CD4-positive, CD25-positive, alpha-beta regulatory T cell (primary cell): Measurements from ENCODE around the gene ERC1. TPM values are rescaled to one million over a fixed set of nuclear protein-coding genes. Genes with fewer than 3 reads are reported as not detected.

Experiments
- ATAC-seq, 2 donors: fragments of 150-1000 bp; cut with Tn5 transposase; one replicate each; pipeline ENCODE4 v1.10.0; 2021; ENCODE audit warnings: low read depth in 2 of 2, moderate number of reproducible peaks in 2 of 2, moderate library complexity in 1 of 2
- DNase-seq, 3 donors: peaks; one replicate each; pipeline versions ENCODE4 v3.0.0 to v3.0.0-alpha.2; 2012 to 2022; ENCODE audit warnings: mixed read lengths in 1 of 3
- H3K27ac ChIP-seq: one replicate; pipeline ENCODE4 v1.7.0; 2013; ENCODE audit warnings: mild to moderate bottlenecking, low read length; ENCODE audit not compliant: insufficient read depth, poor library complexity, severe bottlenecking
- H3K27me3 ChIP-seq: one replicate; pipeline ENCODE4 v1.7.0; 2013; ENCODE audit warnings: low read length; ENCODE audit not compliant: control insufficient read depth, insufficient read depth
- H3K36me3 ChIP-seq: one replicate; pipeline ENCODE4 v1.7.0; 2013; ENCODE audit warnings: mild to moderate bottlenecking, low read length, moderate library complexity; ENCODE audit not compliant: control insufficient read depth, insufficient read depth
- H3K4me1 ChIP-seq: 2 replicates; pipeline ENCODE4 v1.7.0; 2013; ENCODE audit warnings: mild to moderate bottlenecking, low read length; ENCODE audit not compliant: insufficient read depth, control insufficient read depth, poor library complexity, severe bottlenecking
- H3K4me3 ChIP-seq: one replicate; pipeline ENCODE4 v1.7.0; 2013; ENCODE audit warnings: low read depth, mild to moderate bottlenecking, low read length, moderate library complexity
- H3K9me3 ChIP-seq, 2 experiments: 1 replicate in 1 of 2; 2 replicates in 1 of 2; pipeline ENCODE4 v1.7.0; 2013; ENCODE audit warnings: low read length in 2 of 2, mild to moderate bottlenecking in 1 of 2, moderate library complexity in 1 of 2; ENCODE audit not compliant: control insufficient read depth in 2 of 2
- H3K27ac Mint-ChIP-seq, 3 donors: one replicate each; pipeline ENCODE4 v1.8.0; 2020 to 2022; ENCODE audit warnings: mild to moderate bottlenecking in 3 of 3, mixed read lengths in 3 of 3, moderate library complexity in 2 of 3
- H3K27me3 Mint-ChIP-seq: one replicate; pipeline ENCODE4 v1.8.0; 2022; ENCODE audit warnings: mild to moderate bottlenecking, mixed read lengths
- H3K36me3 Mint-ChIP-seq: one replicate; pipeline ENCODE4 v1.8.0; 2020; ENCODE audit warnings: mixed read lengths
- H3K4me1 Mint-ChIP-seq, 4 donors: one replicate each; pipeline ENCODE4 v1.8.0; 2020 to 2022; ENCODE audit warnings: mixed read lengths in 4 of 4, mild to moderate bottlenecking in 1 of 4
- H3K4me3 Mint-ChIP-seq, 4 donors: one replicate each; pipeline ENCODE4 v1.8.0; 2020 to 2022; ENCODE audit warnings: mild to moderate bottlenecking in 4 of 4, mixed read lengths in 4 of 4, moderate library complexity in 3 of 4
- H3K9me3 Mint-ChIP-seq, 7 donors: one replicate each; pipeline ENCODE4 v1.8.0; 2020 to 2022; ENCODE audit warnings: mixed read lengths in 7 of 7, mild to moderate bottlenecking in 3 of 7, moderate library complexity in 2 of 7
- polyA plus RNA-seq, 4 donors: library from polyadenylated mRNA; unstranded; fragments of 300-500 nt; fragmentation: Illumina TruSeq; gene quantifications; one replicate each; pipeline ENCODE4 v1.2.3, GENCODE V29; 2021
- total RNA-seq: library from RNA; stranded (reverse); gene quantifications from one replicate; pipeline ENCODE4 v1.2.3, GENCODE V29; 2022

Gene ERC1
- total and polyA plus RNA-seq, 5 donors from 2014 or later = 5.7 to 46.5 (median 7.6) TPM

DNA sequence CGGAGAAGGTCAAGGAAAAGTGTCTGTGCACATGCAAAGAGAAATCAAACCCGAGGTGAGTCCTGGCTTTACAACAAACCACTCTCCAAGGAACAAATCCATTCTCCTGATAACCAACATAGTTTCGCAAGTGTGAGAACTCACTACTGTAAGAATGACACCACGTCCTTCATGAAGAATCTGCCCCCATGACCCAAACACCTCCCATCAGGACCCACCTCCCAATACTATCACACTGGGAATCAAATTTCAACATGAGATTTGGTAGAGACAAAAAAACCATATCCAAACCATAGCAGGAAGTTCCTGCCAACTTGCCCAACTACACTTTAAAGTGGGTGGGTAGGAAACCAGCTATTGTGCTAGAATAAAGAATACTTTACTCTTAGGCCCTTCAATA lies 2.4 kb upstream of the ERC1 start:
- no peak overlapping the region for H3K4me3 ChIP-seq
- H3K27ac Mint-ChIP-seq = peak overlapping the region in 2 of 3 donors; percentile 39 to 78
- DNase-seq = no peak
- peaks cover 14 to 39% (median 27%) of the 10 kb centered on the region in 4 donors for H3K4me1 Mint-ChIP-seq
- no peaks in the 10 kb centered on the region for H3K9me3 ChIP-seq
- peaks cover 6% of the 10 kb centered on the region for H3K27me3 Mint-ChIP-seq
- no peaks in the 10 kb centered on the region for H3K36me3 ChIP-seq
- H3K27me3 ChIP-seq = no peaks in the 10 kb centered on the region
- H3K9me3 Mint-ChIP-seq = no peaks in the 10 kb centered on the region
- ATAC-seq = no peak
- peak overlapping the region; percentile 19 to 90 (median 89) for H3K4me3 Mint-ChIP-seq
- H3K36me3 Mint-ChIP-seq = no peaks in the 10 kb centered on the region
- H3K27ac ChIP-seq = no peak overlapping the region
- H3K4me1 ChIP-seq = peaks cover 22% of the 10 kb centered on the region

DNA sequence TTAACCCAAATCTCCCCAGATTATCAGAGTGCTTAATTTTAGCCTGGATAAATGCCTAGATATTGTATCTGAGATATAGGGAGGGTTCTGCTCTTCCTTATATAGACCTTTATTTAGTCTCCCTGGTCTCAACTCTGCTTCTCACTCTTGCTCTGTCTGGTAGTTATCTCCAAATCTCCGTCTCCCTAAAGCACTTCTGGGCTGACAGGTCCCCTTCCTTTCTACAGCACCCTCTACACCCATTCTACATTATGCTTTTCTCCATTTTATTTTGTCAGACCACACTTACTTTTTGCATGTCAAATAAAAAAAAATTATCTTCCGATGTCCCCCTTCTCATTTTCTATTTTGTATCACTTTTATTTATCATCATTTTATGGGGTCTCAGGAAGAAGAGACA lies 2.0 kb upstream of the ERC1 start:
- ATAC-seq = no peak
- peaks cover 6% of the 10 kb centered on the region for H3K27me3 Mint-ChIP-seq
- peaks cover 14 to 39% (median 27%) of the 10 kb centered on the region in 4 donors for H3K4me1 Mint-ChIP-seq

GRCh38 chr12:989751-990660 lies 1.0 kb upstream of the ERC1 start:
- H3K27ac ChIP-seq = peak overlapping the region; percentile 76
- H3K27me3 Mint-ChIP-seq = peaks cover 6% of the 10 kb centered on the region

More for the DNA sequence above, 2.0 kb upstream of the ERC1 start:
- no peak for DNase-seq
- Histone ChIP-seq H3K9me3 (no peaks in the 10 kb centered on the region), H3K36me3 (no peaks in the 10 kb centered on the region), H3K27me3 (no peaks in the 10 kb centered on the region), H3K4me1 (peaks cover 22% of the 10 kb centered on the region), H3K4me3 (no peak overlapping the region), H3K27ac (no peak overlapping the region)
- H3K27ac Mint-ChIP-seq = peak overlapping the region; percentile 2 to 78 (median 78)
- H3K9me3 Mint-ChIP-seq = no peaks in the 10 kb centered on the region
- H3K4me3 Mint-ChIP-seq = peak overlapping the region in 3 of 4 donors; percentile 13 to 90 (median 89)
- H3K36me3 Mint-ChIP-seq = no peaks in the 10 kb centered on the region

GRCh38 chr12:991350-992333 lies 619 bp downstream of the ERC1 start:
- peak overlapping the region; percentile 94 to 99 (median 96) for H3K4me3 Mint-ChIP-seq
- no peaks in the 10 kb centered on the region for H3K9me3 Mint-ChIP-seq
- H3K27ac Mint-ChIP-seq = peak overlapping the region; percentile 89 to 99 (median 98)
- Histone ChIP-seq H3K4me1 (peaks cover 22% of the 10 kb centered on the region), H3K4me3 (peak overlapping the region; percentile 84), H3K27me3 (no peaks in the 10 kb centered on the region), H3K9me3 (no peaks in the 10 kb centered on the region), H3K27ac (peak overlapping the region; percentile 76), H3K36me3 (no peaks in the 10 kb centered on the region)
- H3K36me3 Mint-ChIP-seq = no peaks in the 10 kb centered on the region
- peaks cover 14 to 52% (median 30%) of the 10 kb centered on the region in 4 donors for H3K4me1 Mint-ChIP-seq
- ATAC-seq (peak; percentile 7 to 13), DNase-seq (peak in 2 of 3 donors; percentile 42 to 47)
- peaks cover 6% of the 10 kb centered on the region for H3K27me3 Mint-ChIP-seq

More at GRCh38 chr12:989751-990660, 1.0 kb upstream of the ERC1 start:
- peak; percentile 14 to 72 (median 48) for DNase-seq
- no peak for ATAC-seq
- no peaks in the 10 kb centered on the region for H3K36me3 Mint-ChIP-seq
- Histone ChIP-seq H3K36me3 (no peaks in the 10 kb centered on the region), H3K27me3 (no peaks in the 10 kb centered on the region), H3K4me1 (peaks cover 22% of the 10 kb centered on the region), H3K4me3 (peak overlapping the region; percentile 59), H3K9me3 (no peaks in the 10 kb centered on the region)
- peaks cover 14 to 41% (median 27%) of the 10 kb centered on the region in 4 donors for H3K4me1 Mint-ChIP-seq
- H3K27ac Mint-ChIP-seq = peak overlapping the region; percentile 78 to 95 (median 94)
- peak overlapping the region; percentile 83 to 93 (median 90) for H3K4me3 Mint-ChIP-seq
- no peaks in the 10 kb centered on the region for H3K9me3 Mint-ChIP-seq

DNA sequence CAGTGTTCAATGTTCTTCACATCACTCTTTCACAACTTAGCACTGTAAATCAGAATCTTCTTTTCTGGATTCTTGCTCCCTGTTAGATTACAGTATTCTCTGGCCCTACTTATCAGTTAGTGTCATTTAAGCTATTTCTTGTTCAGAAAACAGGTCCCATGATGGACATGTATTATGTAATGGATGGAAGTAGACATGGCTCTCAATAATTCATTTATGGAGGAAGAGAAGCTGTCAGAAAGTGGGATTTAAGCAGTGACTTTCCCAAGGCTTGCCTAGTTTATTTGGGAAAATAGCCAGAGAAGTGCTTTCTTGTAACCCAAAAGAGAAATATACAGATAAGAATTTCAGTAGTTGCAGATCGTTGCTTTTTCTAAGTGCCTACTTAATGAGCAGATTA lies 1.6 kb downstream of the ERC1 start:
- H3K27ac ChIP-seq = no peak overlapping the region
- H3K27me3 ChIP-seq = no peaks in the 10 kb centered on the region
- H3K4me1 ChIP-seq = peaks cover 22% of the 10 kb centered on the region
- DNase-seq = no peak
- no peaks in the 10 kb centered on the region for H3K9me3 ChIP-seq
- Mint-ChIP-seq H3K4me1 (peaks cover 18 to 58% (median 37%) of the 10 kb centered on the region in 4 donors), H3K9me3 (no peaks in the 10 kb centered on the region), H3K4me3 (peak overlapping the region; percentile 94 to 99 (median 96)), H3K27ac (peak overlapping the region in 1 of 3 donors; percentile 89), H3K36me3 (no peaks in the 10 kb centered on the region), H3K27me3 (peaks cover 6% of the 10 kb centered on the region)
- peak overlapping the region; percentile 84 for H3K4me3 ChIP-seq
- no peak for ATAC-seq
- no peaks in the 10 kb centered on the region for H3K36me3 ChIP-seq

DNA sequence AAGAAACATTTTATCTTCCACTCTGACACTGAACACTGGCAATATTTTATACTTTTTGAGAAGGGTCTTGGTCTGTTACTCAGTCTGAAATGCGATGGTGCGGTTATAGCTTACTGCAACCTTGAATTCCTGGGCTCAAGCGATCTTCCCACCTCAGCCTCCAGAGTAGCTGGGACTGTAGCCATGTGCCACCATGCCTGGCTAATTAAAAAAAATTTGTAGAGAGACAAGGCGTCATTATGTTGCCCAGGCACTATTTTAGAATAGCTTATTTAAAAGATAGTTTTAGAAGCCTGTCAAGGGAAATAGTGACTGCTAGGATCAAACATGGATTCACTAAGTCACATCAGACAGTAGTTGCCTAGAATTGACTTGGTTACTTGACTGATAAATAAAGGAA lies 5.9 kb downstream of the ERC1 start:
- no peaks in the 10 kb centered on the region for H3K27me3 ChIP-seq
- no peak for ATAC-seq
- no peak for DNase-seq
- H3K4me3 ChIP-seq = no peak overlapping the region
- H3K36me3 ChIP-seq = no peaks in the 10 kb centered on the region
- no peak overlapping the region for H3K27ac ChIP-seq
- Mint-ChIP-seq H3K4me1 (peaks cover 14 to 48% (median 27%) of the 10 kb centered on the region in 4 donors), H3K27ac (no peak overlapping the region), H3K36me3 (peaks cover 10% of the 10 kb centered on the region), H3K9me3 (no peaks in the 10 kb centered on the region), H3K4me3 (no peak overlapping the region), H3K27me3 (peaks cover under 1% of the 10 kb centered on the region)
- H3K4me1 ChIP-seq = peaks cover 7% of the 10 kb centered on the region
- no peaks in the 10 kb centered on the region for H3K9me3 ChIP-seq

DNA sequence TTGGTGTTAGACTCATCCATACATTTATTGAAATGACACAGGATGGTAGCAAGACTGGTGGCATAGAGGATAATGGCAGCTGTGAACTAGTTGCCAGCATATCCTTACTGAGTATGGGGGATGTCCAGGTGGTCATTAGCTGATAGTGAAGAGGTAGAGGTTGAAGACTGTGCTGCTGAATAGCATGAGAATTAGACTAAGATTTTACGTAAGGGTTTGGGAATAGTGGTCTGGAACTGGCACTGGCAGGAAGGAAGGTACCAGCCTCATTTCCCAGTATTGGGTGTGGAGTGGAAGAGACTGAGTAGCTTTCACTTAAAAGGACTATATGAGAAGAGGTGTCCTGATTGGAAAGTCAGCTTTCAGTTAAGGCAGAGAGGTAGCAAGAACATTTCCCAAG lies 6.5 kb downstream of the ERC1 start:
- H3K27ac ChIP-seq = no peak overlapping the region
- ATAC-seq (no peak), DNase-seq (no peak)
- Mint-ChIP-seq H3K27me3 (no peaks in the 10 kb centered on the region), H3K4me3 (no peak overlapping the region), H3K9me3 (no peaks in the 10 kb centered on the region), H3K4me1 (peaks cover 12 to 41% (median 21%) of the 10 kb centered on the region in 4 donors), H3K27ac (no peak overlapping the region), H3K36me3 (peaks cover 10% of the 10 kb centered on the region)
- no peaks in the 10 kb centered on the region for H3K27me3 ChIP-seq
- H3K4me1 ChIP-seq = peaks cover under 1% of the 10 kb centered on the region
- no peaks in the 10 kb centered on the region for H3K9me3 ChIP-seq
- no peak overlapping the region for H3K4me3 ChIP-seq
- no peaks in the 10 kb centered on the region for H3K36me3 ChIP-seq
